ENCODE data around the gene IL15. TPM values are rescaled to one million over a fixed set of nuclear protein-coding genes. Genes with fewer than 3 reads are reported as not detected.
"Not testable (repeated sequence)": the region's sequence is repeated elsewhere in the genome, so short reads cannot be mapped to it uniquely, and the experiment has no call there.

Gene IL15, protein sequence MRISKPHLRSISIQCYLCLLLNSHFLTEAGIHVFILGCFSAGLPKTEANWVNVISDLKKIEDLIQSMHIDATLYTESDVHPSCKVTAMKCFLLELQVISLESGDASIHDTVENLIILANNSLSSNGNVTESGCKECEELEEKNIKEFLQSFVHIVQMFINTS
- total RNA-seq (2022) (0.51 and 1.3 TPM in 2 replicates), Bru-seq, nascent RNA (percentile 46 among the genes with signal in this experiment), BruChase-seq, experiment 1, labeled RNA remaining after a 6-hour chase (percentile 39 among the genes with signal in this experiment), BruChase-seq, experiment 2, labeled RNA remaining after a 2-hour chase (percentile 51 among the genes with signal in this experiment)
- long read RNA-seq: 0 reads

DNA sequence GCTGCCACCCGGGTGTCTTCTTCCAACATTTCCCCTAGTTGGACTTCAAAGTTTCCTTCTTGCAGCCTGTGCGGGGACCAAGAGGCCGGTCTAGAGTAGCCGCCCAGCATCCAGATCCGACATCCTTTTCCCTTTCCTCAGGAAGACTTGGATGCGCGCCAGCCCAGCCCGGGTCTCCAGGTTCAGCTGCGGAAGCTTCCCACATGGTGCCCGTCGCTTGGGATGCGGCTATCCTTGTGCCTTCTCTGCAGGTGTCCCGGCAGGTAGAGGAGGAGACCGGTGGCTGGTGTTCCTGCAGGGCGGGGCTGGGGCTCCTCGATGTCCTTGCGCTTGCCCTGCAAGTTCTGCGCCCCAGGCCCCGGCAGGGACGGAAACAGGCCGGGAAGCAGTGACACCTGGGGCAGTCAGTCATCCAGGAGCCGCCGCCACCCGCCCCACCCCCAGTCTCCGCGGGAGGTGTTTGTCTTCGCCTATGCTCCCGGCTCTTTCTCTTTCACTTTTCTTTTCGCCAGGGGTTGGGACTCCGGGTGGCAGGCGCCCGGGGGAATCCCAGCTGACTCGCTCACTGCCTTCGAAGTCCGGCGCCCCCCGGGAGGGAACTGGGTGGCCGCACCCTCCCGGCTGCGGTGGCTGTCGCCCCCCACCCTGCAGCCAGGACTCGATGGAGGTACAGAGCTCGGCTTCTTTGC lies at the start of gene IL15:
IL15 (plus strand) TSS at position 502 of the 689 bp plus-strand sequence. CDS start 82,882 bp downstream, outside the sequence.
- ChIA-PET POLR2A (interaction anchor here (0.6 to 1.4 kb wide), 11 partner anchors 8 to 459 kb away, joined by 3 to 6 read pairs (median 3); no protein-coding TSS in a partner anchor), CTCF (interaction anchor here (0.6 to 2.5 kb wide), 5 partner anchors 8 to 1708 kb away, joined by 3 to 8 read pairs (median 3); no protein-coding TSS in a partner anchor)
- H3K4me1 Mint-ChIP-seq (ENCODE audit: insufficient read depth, unreplicated experiment): peaks cover 11% of the 10 kb centered on the region
- DNase-seq (ENCODE audit: unreplicated experiment): peak; percentile 80
- BruUV-seq (replicated peaks): no TSS peak
- H3K9me3 Mint-ChIP-seq (ENCODE audit: unreplicated experiment): no peaks in the 10 kb centered on the region
- TF ChIP-seq, protein P1, sequence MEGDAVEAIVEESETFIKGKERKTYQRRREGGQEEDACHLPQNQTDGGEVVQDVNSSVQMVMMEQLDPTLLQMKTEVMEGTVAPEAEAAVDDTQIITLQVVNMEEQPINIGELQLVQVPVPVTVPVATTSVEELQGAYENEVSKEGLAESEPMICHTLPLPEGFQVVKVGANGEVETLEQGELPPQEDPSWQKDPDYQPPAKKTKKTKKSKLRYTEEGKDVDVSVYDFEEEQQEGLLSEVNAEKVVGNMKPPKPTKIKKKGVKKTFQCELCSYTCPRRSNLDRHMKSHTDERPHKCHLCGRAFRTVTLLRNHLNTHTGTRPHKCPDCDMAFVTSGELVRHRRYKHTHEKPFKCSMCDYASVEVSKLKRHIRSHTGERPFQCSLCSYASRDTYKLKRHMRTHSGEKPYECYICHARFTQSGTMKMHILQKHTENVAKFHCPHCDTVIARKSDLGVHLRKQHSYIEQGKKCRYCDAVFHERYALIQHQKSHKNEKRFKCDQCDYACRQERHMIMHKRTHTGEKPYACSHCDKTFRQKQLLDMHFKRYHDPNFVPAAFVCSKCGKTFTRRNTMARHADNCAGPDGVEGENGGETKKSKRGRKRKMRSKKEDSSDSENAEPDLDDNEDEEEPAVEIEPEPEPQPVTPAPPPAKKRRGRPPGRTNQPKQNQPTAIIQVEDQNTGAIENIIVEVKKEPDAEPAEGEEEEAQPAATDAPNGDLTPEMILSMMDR (IDR thresholded peaks at IDR 0.05; ENCODE audit: unreplicated experiment): no peak
- peak within 1 kb of the TSS; percentile 77 for H3K4me3 Mint-ChIP-seq (ENCODE audit: unreplicated experiment)
- H3K36me3 Mint-ChIP-seq (ENCODE audit: insufficient read depth, unreplicated experiment): no peaks in the 10 kb centered on the region
- peak within 1 kb of the TSS; percentile 63 for H3K27ac Mint-ChIP-seq (ENCODE audit: low read depth, unreplicated experiment)
- H3K27me3 Mint-ChIP-seq (ENCODE audit: insufficient read depth, unreplicated experiment): no peaks in the 10 kb centered on the region
- intact Hi-C loops (cut with micrococcal nuclease): loop anchor here (5.0 to 10.0 kb wide), 2 partner anchors 76 to 209 kb away; no protein-coding TSS in a partner anchor

DNA sequence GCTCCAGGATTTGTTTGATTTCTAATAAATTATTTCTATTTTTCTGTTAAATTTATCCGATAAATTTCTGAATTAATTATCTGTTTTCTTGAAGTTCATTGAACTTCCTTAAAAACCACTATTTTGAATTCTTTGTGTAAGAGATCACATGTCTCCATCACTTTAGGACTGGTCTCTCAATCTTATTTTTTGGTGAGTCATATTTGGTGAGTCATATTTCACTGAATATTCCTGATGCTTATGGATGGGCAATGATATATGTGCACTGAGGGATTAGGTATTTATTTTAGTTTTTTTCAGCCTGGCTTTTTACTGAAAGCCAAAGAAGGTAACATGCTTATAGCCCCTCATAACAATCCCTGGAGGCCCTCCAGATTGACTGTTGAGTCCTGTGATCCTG lies 48.5 kb upstream of the IL15 start:
- peak; percentile 6 for DNase-seq (ENCODE audit: unreplicated experiment)
- no TSS peak for BruUV-seq (replicated peaks)
- TF ChIP-seq, protein P1 (IDR thresholded peaks at IDR 0.05; ENCODE audit: unreplicated experiment): no peak
- Mint-ChIP-seq H3K4me3 (ENCODE audit: unreplicated experiment) (no peak overlapping the region), H3K36me3 (ENCODE audit: insufficient read depth, unreplicated experiment) (no peaks in the 10 kb centered on the region), H3K27ac (ENCODE audit: low read depth, unreplicated experiment) (no peak overlapping the region), H3K4me1 (ENCODE audit: insufficient read depth, unreplicated experiment) (no peaks in the 10 kb centered on the region), H3K27me3 (ENCODE audit: insufficient read depth, unreplicated experiment) (no peaks in the 10 kb centered on the region), H3K9me3 (ENCODE audit: unreplicated experiment) (peaks cover 7% of the 10 kb centered on the region)
- POLR2A ChIA-PET: no interaction called here
- intact Hi-C loops (cut with micrococcal nuclease): no loop called here
- CTCF ChIA-PET: no interaction called here

DNA sequence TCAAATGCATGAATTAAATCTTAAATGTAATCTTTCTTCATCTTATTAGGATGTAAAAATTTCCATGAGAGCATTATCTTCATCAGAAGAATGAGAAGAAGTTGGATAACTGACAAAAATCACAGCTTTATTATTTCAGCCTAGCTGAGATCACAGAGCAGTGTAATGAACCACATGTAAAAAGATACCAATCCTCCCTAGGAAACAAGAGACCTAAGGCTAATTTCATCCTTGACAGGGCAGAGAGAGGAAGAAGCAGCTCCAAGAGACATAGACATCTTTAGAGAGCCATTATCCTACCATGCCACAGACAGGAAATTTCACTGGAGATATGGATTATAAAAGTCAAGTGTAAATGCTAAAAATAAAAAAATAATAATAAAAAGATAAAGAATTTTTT lies 40.9 kb upstream of the IL15 start:
- no peaks in the 10 kb centered on the region for H3K9me3 Mint-ChIP-seq (ENCODE audit: unreplicated experiment)
- TF ChIP-seq, protein P1 (IDR thresholded peaks at IDR 0.05; ENCODE audit: unreplicated experiment): no peak

DNA sequence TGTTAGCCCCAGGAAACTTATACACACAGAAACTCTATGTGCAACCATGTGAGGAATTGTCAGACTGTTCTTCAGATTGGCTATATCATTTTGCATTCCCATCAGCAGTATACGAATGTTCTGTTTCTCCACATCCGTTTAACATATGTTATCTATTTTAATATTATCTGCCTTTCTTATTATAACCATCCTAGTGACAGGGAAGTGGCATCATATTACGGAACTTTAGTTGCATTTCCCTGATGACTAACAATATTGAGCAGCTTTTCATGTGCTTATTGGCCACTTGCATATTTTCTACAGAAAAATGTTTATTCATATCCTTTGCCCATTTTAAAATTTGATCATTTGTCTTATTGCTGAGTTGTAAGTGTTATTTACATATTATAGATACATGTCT lies 36.5 kb upstream of the IL15 start:
- Mint-ChIP-seq H3K36me3 (ENCODE audit: insufficient read depth, unreplicated experiment) (no peaks in the 10 kb centered on the region), H3K4me3 (ENCODE audit: unreplicated experiment) (no peak overlapping the region), H3K9me3 (ENCODE audit: unreplicated experiment) (no peaks in the 10 kb centered on the region), H3K27me3 (ENCODE audit: insufficient read depth, unreplicated experiment) (no peaks in the 10 kb centered on the region), H3K4me1 (ENCODE audit: insufficient read depth, unreplicated experiment) (peaks cover 5% of the 10 kb centered on the region), H3K27ac (ENCODE audit: low read depth, unreplicated experiment) (no peak overlapping the region)
- DNase-seq (ENCODE audit: unreplicated experiment): no peak
- CTCF ChIA-PET: no interaction called here
- TF ChIP-seq, protein P1 (IDR thresholded peaks at IDR 0.05; ENCODE audit: unreplicated experiment): no peak
- intact Hi-C loops (cut with micrococcal nuclease): no loop called here
- POLR2A ChIA-PET: no interaction called here
- no TSS peak for BruUV-seq (replicated peaks)

More for the DNA sequence above, 40.9 kb upstream of the IL15 start:
- Mint-ChIP-seq H3K4me3 (ENCODE audit: unreplicated experiment) (no peak overlapping the region), H3K27me3 (ENCODE audit: insufficient read depth, unreplicated experiment) (no peaks in the 10 kb centered on the region), H3K4me1 (ENCODE audit: insufficient read depth, unreplicated experiment) (peaks cover 5% of the 10 kb centered on the region), H3K36me3 (ENCODE audit: insufficient read depth, unreplicated experiment) (no peaks in the 10 kb centered on the region), H3K27ac (ENCODE audit: low read depth, unreplicated experiment) (no peak overlapping the region)
- ChIA-PET POLR2A (interaction anchor here (0.5 to 1.1 kb wide), 2 partner anchors 19 to 328 kb away, joined by 3 to 8 read pairs; no protein-coding TSS in a partner anchor), CTCF (no interaction called here)
- intact Hi-C loops (cut with micrococcal nuclease): no loop called here
- no TSS peak for BruUV-seq (replicated peaks)
- DNase-seq (ENCODE audit: unreplicated experiment): no peak

DNA sequence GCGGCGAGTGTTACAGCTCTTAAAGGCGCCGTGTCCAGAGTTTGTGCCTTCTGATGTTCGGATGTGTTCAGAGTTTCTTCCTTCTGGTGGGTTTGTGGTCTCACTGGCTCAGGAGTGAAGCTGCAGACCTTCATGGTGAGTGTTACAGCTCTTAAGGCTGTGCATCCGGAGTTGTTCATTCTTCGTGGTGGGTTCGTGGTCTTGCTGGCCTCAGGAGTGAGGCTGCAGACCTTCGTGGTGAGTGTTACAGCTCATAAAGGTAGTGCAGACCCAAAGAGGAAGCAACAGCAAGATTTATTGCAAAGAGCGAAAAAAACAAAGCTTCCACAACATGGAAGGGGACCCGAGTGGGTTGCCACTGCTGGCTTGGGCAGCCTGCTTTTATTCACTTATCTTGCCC lies 31.7 kb upstream of the IL15 start:
- H3K4me3 Mint-ChIP-seq (ENCODE audit: unreplicated experiment); H3K27ac Mint-ChIP-seq (ENCODE audit: low read depth, unreplicated experiment); POLR2A ChIA-PET; H3K9me3 Mint-ChIP-seq (ENCODE audit: unreplicated experiment); DNase-seq (ENCODE audit: unreplicated experiment); intact Hi-C loops (cut with micrococcal nuclease); H3K27me3 Mint-ChIP-seq (ENCODE audit: insufficient read depth, unreplicated experiment); H3K36me3 Mint-ChIP-seq (ENCODE audit: insufficient read depth, unreplicated experiment); BruUV-seq (replicated peaks): not testable (repeated sequence)
- H3K4me1 Mint-ChIP-seq (ENCODE audit: insufficient read depth, unreplicated experiment): peaks cover 11% of the 10 kb centered on the region
- CTCF ChIA-PET: interaction anchor here (0.9 kb wide), 1 partner anchor 14 kb away, joined by 3 read pairs; no protein-coding TSS in a partner anchor
